ENCODE data around the gene RAC3.

RAC3 gene

DNA sequence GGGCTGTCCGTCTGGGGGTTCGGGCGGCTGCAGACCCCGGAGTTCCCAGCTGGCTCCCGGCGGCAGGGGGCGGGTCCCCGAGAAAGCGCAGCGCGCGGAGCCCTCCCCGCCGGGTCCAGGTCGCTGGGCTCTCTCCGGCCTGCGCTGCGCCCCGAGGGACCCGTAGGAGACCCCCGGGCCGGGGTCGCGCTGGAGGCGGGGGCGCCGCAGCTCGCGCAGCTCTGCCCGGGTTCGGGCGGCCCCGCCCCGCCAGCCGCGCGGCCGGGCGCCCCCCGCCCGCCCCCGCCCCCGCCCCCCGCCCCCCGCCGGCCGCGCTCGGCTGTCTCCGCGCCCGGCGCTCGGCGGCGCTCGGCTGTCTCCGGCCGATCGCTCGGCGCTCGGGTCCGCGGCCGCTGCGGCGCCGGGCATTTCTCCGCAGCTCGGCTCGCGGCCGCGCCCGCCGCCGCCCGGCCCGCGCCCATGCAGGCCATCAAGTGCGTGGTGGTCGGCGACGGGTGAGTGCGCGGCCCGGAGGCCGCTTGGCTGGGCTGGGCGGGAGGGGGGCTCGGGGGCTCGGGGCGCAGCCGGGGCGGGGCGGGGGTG lies at the start of gene RAC3:
TSS of gene RAC3 (plus strand) at position 376 of the 582 bp plus-strand sequence. CDS start at position 460, 84 bp downstream.
- DNase-seq (ENCODE audit: low read depth in 2 of 2): no peak

DNA sequence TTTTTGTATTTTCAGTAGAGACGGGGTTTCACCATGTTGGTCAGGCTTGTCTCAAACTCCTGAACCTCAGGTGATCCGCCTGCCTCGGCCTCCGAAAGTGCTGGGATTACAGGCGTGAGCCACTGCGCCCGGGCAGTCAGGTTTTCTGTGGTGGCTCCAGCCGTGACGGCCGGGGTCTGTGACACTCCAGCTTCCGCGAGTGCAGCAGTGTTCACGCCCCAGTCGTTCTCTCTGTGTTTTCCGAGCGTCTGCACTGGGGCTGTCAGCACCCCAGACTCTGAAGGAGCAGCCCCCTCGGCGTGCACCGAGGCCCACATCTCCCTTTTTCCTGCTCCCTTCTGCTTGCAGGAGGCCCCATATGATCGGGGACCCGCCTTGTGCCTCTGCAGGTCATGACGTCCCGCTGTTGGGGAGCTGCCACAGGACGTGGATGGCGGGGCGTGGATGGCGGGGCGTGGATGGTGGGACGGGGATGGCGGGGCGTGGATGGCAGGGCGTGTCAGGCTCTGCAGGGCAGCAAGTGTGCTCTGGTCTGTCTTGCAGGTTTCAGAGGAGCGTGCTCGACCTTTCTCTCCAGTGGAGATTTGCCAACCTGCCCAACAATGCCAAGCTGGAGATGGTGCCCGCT lies 48.4 kb upstream of the RAC3 start:
- no peak for DNase-seq (ENCODE audit: low read depth in 2 of 2)

DNA sequence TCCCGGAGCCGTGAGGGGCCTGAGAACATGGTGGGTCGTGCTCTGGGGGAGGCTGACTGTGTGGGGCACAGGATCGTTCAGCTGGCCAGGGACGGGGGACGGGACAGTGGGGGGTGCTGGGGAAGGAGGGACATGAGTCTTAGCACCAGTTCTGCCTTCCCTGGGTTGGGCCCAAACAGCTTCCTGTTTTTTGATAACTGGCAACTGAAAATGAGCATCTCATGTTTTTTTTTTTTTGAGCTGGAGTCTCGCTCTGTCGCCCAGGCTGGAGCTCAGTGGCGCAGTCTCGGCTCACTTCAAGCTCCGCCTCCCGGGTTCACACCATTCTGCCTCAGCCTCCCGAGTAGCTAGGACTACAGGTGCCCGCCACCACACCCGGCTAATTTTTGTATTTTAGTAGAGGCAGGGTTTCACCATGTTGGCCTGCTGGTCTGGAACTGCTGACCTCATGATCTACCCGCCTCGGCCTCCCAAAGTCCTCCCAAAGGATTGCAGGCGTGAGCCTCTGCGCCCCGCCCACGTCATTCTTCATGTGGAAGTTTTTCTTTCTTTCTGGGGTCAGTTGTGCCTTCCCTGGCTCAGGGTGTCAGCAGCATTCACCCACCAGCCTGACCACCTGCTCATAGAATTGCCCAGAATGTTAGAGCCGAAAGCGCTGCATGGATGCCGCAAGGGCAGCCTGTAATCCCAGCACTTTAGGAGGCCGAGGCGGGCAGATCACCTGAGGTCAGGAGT lies 47.7 kb upstream of the RAC3 start:
- no peak for DNase-seq (ENCODE audit: low read depth in 2 of 2)

DNA sequence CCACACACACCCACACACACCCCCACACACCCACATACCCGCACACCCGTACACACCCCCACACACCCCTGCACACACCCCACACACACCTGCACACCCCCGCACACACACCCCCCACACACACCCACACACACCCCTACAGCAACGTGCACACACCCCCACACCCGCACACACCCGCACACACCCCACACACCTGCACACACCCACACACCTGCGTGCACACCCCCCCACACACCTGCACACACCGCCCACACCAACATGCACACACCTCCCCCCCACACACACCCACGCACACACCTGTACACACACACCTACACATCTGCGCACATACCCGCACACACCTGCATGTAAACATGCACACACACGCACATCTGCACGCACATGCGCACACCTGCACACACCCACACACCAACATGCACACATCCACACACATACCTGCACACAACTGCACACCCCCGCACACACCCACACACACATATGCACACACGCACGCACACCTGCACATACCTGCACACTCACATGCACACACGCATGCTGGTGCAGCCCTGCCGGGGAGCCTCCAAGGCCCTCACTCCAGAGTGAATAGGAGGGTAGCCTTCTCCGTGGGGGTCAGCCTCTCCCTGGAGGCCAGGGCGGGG lies 46.6 kb upstream of the RAC3 start:
- DNase-seq (ENCODE audit: low read depth in 2 of 2): no peak

DNA sequence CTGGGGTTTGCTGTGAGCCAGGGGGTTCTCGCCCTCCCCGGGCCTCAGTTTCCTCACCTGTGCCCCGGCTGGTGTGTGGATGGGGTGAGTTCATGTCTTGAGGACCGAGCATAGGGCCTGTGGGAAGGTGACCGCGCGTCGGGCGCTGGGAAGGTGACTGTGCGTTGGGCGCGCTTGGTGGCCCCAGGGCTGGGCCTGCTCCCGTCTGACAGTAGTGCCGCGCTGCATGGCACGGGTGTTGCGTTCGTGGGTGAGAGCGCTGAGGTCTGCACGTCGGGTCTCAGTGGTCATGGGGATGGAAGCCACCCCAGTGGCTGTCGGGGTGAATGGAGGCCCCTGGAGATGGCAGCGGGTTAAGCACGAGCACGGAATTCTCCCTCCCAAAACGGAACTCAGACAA lies 44.9 kb upstream of the RAC3 start:
- DNase-seq (ENCODE audit: low read depth in 2 of 2): no peak

DNA sequence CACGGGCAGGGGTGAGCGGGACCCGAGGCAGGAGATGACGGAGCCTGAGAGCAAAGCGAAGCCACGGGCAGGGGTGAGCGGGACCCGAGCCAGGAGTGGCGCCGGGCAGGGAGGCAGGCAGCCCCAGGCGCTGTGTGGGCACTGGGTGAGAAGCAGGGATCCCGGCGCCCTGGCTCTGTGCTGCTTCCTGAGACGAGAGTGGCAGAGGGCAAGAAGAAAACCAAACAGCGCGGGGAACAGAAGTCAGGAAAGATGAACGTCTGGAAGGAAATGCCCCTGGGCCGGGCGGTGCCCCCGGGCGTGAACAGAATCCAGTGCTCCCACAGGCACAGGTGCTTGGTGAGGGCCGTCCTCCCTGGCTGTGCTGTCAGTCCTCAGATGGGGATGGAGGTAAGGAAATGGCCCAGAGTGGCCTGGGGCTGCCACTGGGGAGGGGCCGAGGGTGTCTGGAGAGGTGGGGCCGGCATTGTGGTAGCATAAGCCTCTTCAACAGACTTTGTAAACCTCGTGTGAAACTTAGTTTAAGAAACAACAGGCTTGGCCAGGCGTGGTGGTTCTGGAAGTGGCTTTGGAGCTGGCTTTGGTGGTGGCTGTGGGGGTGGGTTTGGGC lies 44.2 kb upstream of the RAC3 start:
- no peak for DNase-seq (ENCODE audit: low read depth in 2 of 2)

DNA sequence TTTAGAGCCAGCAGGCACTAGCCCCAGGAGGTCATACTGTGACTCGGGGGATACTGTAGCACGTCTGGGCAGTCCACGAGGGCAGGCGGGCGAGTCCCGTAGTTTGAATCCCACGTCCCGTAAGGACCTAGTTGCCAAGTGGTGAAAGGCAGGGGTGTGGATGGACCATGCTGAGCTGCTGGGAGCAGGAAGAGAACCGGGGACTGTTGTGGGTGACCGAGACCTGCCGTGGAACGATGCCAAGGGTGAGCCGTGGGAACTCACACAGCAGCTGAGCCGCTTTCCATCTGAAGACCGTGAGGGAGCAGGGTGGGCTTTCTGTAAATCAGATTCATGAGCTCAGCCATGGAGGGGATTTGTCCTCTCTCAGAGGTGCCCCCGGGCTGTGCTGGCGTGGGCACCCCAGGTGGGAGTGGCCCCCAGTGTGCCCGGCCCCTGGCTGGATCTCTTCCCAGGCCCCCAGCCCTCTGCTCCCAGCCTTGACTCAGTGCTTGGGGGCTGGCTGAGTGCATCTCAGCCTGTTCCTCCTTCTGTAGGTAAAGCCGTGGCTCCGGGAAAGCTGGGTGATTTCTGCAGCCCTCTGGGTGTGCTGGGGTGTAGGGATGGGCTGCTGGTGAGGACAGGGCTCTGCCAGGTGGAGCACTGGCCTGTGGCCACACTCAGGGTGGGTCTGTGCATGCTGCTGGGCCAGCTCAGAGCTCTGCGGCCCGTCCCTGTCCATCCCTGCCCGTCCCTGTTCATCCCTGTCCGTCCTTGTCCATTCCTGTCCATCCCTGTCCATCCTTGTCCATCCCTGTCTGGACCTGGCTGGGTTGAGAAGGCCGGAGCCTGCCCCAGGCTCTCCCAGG lies 40.4 kb upstream of the RAC3 start:
- DNase-seq (ENCODE audit: low read depth in 2 of 2): no peak

DNA sequence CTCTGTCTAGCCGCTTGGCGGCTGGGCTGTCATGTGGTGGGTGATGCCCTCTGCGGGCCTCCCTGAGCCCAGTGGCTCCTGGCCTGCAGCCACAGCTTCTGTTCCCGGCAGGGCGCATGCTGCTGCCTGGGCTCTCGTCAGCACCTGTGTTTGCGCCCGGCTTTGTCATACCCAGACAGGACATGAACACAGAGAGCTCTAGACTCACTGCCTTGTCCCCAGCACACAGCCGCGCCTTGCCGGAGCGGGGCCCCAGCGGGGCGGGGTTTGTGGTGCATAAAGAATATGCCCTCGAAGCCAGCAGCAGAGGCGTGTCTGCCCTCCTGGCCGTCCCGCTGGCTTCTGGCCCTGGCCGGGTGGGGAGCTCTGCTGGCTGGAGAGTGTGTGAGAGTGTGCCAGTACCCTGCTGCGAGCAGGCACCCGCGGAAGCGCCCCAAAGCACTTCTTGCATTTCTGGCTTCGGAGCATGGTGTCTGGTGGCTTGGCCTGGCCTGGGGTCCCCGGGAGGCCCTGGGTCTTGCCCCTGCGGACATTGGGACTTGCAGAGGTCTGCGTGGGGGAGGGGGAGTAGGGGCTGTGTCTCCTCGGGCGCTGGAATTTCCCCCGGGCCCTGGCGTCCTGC lies 39.7 kb upstream of the RAC3 start:
- DNase-seq (ENCODE audit: low read depth in 2 of 2): no peak

DNA sequence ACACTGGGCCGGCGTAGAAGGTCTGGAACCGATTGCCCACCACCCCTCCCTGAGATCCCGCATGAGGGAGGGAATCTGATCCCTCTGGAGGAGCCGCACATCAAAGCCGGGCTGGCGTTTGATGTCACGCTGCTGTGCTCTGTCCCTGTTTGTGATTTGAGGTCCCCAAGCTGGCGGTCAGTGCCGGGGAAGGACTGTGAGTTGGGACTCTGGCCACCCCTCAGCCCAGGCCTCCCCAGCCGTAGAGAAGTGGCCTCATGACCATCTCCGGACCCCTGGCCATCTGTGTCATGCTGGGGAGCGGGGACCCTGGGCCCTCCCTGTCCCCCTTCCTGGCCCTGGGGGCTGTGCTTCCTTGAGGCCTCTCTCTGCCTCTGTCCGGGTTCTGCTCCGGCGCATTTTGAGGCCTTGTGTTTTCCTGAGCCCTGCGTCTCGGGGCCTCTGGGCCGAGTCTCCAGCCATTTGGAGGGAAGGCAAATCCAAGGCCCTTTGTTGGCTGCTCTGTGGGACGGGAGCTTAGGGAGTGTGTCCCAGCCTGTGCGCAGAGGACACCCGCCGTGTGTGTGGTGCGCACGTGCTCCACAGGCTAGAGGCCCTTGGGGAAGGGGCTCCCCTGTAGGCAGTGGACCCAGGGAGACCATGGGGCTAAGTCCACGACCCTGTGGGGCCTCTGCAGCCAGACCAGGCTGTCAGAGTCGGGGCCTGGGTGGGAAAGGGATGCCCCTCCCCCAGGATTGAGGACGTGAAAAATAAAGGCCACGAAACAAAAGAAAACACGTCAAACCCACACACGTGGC lies 39.0 kb upstream of the RAC3 start:
- no peak for DNase-seq (ENCODE audit: low read depth in 2 of 2)

DNA sequence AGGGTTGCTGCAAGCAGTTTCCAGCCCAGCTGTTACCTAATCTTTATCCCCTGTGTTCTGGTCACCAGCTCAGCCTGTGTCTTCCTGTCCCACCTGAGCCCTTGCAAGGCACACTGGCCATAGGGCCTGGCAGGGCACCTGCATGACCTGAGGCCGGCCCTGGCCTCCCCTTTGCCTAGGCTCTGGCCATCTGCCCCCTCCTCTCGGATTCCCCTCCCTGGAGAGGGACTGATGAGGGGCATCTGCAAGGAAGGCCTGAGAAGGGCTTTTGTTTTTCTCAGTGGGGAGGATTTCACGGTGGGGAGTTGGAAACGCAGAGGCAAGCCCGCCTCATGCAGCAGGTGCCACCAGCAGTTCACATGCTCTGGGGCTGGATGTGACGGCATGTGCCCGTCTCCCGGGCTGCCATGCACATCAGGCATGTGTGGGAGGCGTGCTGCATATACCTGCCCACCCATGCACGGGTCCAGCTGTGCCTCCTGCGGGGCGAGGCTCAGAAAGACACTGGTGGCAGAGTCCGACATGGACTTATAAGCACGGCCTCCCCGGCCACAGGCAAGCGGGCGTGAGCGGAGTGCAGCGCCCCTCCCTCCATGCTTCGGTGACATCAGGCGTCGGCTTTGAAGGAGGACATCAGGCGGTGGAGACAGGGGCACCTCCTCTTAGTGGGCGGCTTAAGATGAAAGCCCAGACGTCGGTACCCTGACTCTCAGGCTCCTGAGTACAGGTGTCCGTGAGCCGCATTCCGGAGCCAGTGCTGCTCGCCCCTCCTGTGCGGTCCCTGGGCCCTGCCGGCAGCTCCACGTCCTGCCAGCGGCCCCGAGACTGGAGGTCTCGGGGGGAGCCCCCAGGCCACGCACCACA lies 37.5 kb upstream of the RAC3 start:
- DNase-seq (ENCODE audit: low read depth in 2 of 2): no peak

DNA sequence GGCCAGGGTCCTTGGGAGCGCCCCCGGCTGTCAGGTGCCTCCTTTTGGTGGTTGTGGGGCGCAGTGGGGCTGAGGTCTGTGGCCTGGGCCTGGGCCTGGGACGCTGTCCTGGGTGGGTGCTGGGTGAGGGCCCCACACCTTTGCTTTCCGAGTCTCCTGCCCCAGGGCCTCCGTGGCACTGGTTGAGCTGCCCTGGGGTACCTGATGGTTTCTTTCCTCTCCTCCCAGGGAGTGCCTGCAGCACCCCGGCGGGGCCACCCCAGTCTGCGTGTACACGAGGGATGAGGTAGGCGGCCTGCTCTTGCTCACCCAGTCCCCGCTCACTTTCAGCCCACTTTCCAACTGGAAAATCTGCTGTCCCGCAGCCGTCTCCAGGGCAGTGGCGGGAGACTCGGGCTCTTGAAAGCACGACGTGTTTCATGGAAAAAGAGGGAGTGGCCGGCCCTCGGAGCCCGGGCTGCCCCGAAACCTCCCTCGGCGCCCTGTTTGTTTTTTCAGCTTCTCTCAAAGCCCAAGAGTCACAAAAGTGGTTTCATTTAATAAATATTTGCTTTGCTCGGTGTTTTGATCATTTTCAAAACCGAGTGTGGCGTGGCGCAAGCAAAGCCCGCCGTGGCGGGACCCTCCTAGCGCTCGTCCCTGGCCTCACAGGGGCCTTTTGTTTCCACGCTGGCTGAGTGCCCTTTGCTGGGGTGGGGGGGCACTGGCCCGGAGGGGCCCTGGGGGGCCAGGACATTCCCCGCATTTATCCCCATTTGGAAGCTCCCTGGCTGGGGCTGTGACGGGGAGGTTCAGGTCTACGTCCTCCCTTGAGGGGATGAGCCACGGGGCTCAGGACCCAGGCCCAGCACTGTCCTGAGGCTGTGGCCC lies 36.6 kb upstream of the RAC3 start:
- no peak for DNase-seq (ENCODE audit: low read depth in 2 of 2)

DNA sequence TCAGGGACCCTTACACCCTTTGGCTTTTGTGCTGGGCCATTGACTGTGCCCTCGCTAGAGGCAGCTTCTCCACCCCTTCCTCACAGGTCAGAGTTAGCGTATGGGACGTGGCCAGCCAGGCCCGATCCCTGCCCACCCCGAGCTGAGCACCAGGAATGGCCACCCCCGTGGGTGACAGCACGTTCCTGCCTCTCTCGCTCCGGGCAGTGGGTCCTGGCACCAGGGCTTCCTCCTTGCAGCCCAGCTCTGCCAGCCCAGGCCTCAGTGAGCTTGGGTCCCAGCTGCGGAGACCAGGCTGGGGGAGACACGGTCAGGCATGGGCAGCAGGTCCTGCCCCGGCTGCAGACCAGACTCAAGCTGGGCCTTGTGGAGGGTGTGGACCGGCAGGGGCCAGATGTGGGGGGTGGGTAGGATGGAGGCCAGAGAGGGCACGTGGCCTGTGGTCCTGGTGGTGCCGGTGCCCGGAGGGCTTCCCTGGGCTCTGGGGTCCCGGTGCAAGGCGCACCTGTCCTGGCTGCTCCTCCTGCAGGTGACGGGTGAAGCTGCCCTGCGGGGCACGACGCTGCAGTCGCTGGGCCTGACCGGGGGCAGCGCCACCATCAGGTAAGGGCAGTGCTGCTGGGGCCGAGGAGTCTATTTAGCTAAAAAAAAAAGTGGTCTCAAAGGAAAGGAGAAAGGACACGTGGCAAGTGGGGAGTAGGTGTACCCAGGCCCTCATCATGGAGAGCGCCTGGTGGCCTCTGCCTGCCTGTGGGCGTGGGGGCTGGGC lies 35.8 kb upstream of the RAC3 start:
- DNase-seq (ENCODE audit: low read depth in 2 of 2): no peak

DNA sequence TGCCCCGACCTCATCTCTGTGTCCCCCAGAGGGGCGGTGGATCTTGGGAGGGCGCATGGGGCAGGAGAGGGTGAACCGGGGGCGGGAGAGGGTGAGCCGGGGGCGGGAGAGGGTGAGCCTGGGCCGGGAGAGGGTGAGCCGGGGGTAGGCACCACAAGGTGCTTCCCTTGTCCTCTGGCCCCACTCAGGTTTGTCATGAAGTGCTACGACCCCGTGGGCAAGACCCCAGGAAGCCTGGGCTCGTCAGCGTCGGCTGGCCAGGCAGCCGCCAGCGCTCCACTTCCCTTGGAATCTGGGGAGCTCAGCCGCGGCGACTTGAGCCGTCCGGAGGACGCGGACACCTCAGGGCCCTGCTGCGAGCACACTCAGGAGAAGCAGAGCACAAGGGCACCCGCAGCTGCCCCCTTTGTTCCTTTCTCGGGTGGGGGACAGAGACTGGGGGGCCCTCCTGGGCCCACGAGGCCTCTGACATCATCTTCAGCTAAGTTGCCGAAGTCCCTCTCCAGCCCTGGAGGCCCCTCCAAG lies 35.2 kb upstream of the RAC3 start:
- no peak for DNase-seq (ENCODE audit: low read depth in 2 of 2)

DNA sequence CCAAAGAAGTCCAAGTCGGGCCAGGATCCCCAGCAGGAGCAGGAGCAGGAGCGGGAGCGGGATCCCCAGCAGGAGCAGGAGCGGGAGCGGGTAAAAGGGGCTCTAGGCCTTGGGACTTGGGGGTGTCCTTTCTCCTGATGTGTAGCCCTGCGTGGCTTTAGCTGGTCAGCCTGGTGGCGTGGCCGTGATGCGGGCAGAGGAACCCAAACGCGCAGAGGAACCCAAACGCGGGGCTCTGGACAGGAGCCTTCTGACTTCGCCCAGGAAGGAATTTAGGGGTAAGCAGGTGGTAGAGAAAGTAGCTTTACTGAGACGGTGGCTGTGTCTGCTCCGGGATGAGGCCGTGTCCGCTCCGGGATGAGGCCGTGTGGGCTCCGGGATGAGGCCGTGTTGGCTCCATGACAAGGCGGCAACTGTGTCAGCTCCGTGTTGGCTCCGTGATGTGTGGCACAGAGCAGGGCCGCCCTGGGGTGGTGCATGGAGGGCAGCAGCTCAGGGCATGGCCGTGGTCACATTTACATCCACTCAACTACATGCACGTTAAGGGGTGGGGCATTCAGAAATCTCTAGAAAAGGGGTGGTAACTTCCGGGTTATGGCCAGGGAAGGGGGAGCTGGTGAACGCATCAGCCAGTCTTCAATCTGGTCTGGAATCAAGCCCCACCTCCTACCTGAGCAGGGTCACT lies 34.6 kb upstream of the RAC3 start:
- DNase-seq (ENCODE audit: low read depth in 2 of 2): no peak

DNA sequence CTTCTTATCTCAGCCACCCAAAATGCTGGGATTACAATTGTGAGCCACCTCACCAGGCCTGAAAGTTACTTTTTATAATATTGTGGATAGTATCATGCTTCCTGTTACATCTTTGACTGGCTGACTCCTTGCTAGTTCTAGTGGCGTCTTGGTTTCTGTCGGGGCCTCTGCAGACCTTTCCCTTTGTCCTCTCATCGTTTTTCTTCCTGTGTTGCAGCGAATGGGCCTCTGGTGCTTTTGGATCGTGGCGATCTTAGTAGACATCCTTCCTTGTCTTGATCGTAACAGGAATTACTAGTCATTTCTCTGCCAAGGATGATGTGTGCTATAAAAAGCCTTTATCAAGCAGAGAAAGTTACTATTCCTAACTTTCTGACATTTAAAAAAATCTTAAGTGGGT lies 33.3 kb upstream of the RAC3 start:
- no peak for DNase-seq (ENCODE audit: low read depth in 2 of 2)

DNA sequence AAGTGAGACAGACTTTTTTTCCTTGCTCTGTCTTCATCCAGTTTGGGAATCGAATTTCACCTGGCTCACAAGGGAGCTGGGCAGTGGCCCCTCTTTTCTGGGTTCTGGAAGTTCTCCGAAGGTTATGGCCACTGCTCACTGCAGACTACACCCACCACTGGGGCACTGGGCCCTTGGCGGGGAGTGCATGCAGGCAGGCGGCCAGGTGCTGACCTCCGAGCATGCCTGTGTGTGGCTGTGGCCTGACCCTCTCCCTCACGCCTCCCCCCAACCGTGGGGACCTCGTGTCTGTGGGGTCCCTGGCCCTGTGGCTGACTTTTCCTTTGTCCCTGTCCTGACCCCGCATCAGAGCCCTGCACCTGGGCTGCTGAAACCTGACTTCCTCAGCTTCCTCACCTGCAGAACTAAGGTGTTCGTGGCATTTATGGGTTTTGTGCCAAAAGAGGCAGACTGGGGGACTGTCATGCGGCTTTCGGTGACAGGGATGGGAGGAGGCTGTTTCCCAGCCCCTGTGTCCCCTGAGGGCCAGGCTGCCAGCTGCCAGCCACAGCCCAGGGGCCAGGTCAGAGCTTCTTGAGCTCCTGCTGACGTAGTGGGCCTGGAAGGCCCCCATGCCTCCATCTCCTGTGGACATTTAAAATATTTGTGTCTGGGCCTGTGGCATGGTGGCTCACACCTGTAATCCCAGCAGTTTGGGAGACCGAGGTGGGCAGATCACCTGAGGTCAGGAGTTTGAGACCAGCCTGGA lies 32.6 kb upstream of the RAC3 start:
- no peak for DNase-seq (ENCODE audit: low read depth in 2 of 2)
